Thyroid gland (tissue), 4 donors: ENCODE measurements around the gene ENGASE. TPM values are rescaled to one million over a fixed set of nuclear protein-coding genes. Genes with fewer than 3 reads are reported as not detected.

ENCODE experiments used
- DNase-seq, 2 donors: peaks; one replicate each; pipeline ENCODE4 v3.0.0-alpha.2; 2019
- H3K27ac ChIP-seq, 3 donors: fragments of 200-600 bp; sonication (generic); 1 replicate in 2 of 3; 2 replicates in 1 of 3; pipeline ENCODE4 v1.5.1; 2016 to 2019; ENCODE audit warnings: mild to moderate bottlenecking in 1 of 3, moderate library complexity in 1 of 3
- H3K27me3 ChIP-seq: fragments of 200-600 bp; sonication (generic); one replicate; pipeline ENCODE4 v1.5.1; 2019
- H3K36me3 ChIP-seq, 2 donors: fragments of 200-600 bp; sonication (generic); one replicate each; pipeline ENCODE4 v1.5.1; 2016 to 2019
- H3K4me1 ChIP-seq, 2 donors: fragments of 200-600 bp; sonication (generic); one replicate each; pipeline ENCODE4 v1.5.1; 2017 to 2019
- H3K4me3 ChIP-seq, 3 donors: fragments of 200-600 bp; sonication (generic); replicated peaks in 1 of 3; 1 replicate in 2 of 3; 2 replicates in 1 of 3; pipeline ENCODE4 v1.5.1; 2016; ENCODE audit warnings: mild to moderate bottlenecking in 1 of 3
- H3K9me3 ChIP-seq: fragments of 200-600 bp; sonication (generic); one replicate; pipeline ENCODE4 v1.5.1; 2017
- POLR2A ChIP-seq, 2 donors: fragments of 450-650 bp; IDR thresholded peaks; one replicate each; pipeline ENCODE4 v1.6.1; 2017; ENCODE audit warnings: antibody characterized with exemption in 2 of 2, mild to moderate bottlenecking in 2 of 2, moderate library complexity in 1 of 2
- WGBS, 2 donors: methylation state at CpG; one replicate each; pipeline ENCODE4 v1.1.5; 2017; 5-methylcytosine and 5-hydroxymethylcytosine counted together
- intact Hi-C: fragments of 100-400 bp; cut with DNase I; formaldehyde crosslinking; loops from one replicate; pipeline ENCODE4 v1.15.1; 2023
- total RNA-seq, 4 donors: library from RNA; depleted of rRNA; stranded (reverse); fragments of >200 nt; gene quantifications; one replicate each; pipeline ENCODE4 v1.2.3, GENCODE V29; 2016
- TF ChIP-seq, protein P1 (sequence below), 6 experiments: fragments of 200-600 bp in 3 of 6; fragments of 450-650 bp in 3 of 6; sonication (generic) in 3 of 6; IDR thresholded peaks; one replicate each; pipeline ENCODE4 v1.5.1; 2016 to 2019; ENCODE audit warnings: antibody characterized with exemption in 6 of 6, mild to moderate bottlenecking in 2 of 6, inconsistent platforms in 1 of 6, moderate library complexity in 1 of 6

Gene ENGASE
- total RNA-seq, 4 donors from 2014 or later = 23.9 to 37.1 (median 31.2) TPM

DNA sequence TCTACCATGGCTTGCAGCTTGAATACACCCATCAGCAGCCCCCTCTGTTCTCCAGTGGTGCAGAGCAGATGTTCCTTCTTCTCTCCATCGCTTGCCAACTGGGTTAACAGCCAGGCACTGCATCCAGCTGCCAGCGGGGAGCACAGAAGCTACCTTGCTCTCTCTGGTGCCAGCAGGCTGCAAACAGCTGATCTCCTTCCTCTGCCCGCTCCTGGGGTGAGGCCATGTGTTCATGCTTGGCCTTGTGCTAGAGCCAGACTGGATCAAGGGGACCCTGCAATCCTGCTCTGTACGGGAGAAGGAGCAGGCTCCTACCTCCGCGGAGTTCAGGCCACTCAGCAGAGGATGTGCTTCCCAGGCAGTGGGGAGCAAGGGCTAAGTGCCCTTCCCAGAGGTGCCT lies 24.1 kb upstream of the ENGASE start:
- Histone ChIP-seq H3K9me3 (no peaks in the 10 kb centered on the region), H3K4me1 (peaks cover 0 to 15% of the 10 kb centered on the region in 2 donors), H3K4me3 (no peak overlapping the region), H3K36me3 (no peaks in the 10 kb centered on the region), H3K27me3 (no peaks in the 10 kb centered on the region), H3K27ac (no peak overlapping the region)
- no peak for DNase-seq
- 89% methylated on average over 1 to 6 of the region's 6 CpGs for WGBS, 2 donors
- TF ChIP-seq, protein P1, sequence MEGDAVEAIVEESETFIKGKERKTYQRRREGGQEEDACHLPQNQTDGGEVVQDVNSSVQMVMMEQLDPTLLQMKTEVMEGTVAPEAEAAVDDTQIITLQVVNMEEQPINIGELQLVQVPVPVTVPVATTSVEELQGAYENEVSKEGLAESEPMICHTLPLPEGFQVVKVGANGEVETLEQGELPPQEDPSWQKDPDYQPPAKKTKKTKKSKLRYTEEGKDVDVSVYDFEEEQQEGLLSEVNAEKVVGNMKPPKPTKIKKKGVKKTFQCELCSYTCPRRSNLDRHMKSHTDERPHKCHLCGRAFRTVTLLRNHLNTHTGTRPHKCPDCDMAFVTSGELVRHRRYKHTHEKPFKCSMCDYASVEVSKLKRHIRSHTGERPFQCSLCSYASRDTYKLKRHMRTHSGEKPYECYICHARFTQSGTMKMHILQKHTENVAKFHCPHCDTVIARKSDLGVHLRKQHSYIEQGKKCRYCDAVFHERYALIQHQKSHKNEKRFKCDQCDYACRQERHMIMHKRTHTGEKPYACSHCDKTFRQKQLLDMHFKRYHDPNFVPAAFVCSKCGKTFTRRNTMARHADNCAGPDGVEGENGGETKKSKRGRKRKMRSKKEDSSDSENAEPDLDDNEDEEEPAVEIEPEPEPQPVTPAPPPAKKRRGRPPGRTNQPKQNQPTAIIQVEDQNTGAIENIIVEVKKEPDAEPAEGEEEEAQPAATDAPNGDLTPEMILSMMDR (IDR thresholded peaks at IDR 0.05) = no peak
- TF ChIP-seq POLR2A (IDR thresholded peaks at IDR 0.05) = no peak
- intact Hi-C loops = no loop called here

DNA sequence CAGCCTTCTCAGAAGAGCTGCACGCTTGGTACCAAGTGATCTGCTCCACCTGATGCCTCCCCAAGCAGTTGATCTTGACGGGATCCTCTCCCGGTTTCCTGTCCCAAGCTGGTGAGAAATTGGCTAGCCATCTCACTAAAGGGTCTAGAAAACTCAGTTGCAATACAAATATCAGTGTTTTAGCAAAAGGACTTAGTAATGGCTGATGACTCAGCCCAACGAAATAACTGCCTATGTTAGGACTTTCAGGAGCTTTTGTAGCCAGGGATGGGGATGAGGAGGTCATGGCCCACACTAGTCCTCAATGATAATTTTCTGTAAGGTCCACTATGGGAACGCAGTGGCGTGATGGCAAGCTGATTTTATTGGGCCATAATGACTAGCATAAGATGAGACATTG lies 23.3 kb upstream of the ENGASE start:
- WGBS, 2 donors = 87 to 92% methylated on average over 6 of the region's 6 CpGs
- TF ChIP-seq, protein P1 (IDR thresholded peaks at IDR 0.05) = no peak
- TF ChIP-seq POLR2A (IDR thresholded peaks at IDR 0.05) = no peak
- Histone ChIP-seq H3K4me1 (peaks cover 0 to 13% of the 10 kb centered on the region in 2 donors), H3K4me3 (no peak overlapping the region), H3K27ac (no peak overlapping the region), H3K9me3 (no peaks in the 10 kb centered on the region), H3K27me3 (no peaks in the 10 kb centered on the region), H3K36me3 (no peaks in the 10 kb centered on the region)
- DNase-seq = no peak
- intact Hi-C loops = no loop called here

DNA sequence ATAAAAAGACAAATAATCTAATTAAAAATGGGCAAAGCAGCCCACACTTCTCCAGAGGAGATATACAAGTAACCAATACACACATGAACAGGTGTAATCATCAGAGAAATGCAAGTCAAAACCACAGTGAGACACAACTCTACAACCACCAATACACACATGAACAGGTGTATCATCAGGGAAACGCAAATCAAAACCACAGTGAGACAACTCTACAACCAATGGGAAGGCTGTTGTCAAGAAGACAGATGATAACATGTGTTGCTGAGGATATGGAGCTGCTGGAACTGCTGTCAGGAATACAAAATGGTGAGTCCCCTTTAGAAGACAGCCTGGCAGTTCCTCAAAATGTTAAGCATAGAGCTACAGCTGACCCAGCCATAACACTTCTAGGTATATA lies 22.5 kb upstream of the ENGASE start:
- Histone ChIP-seq H3K9me3 (no peaks in the 10 kb centered on the region), H3K4me3 (no peak overlapping the region), H3K36me3 (no peaks in the 10 kb centered on the region), H3K27ac (no peak overlapping the region), H3K27me3 (no peaks in the 10 kb centered on the region), H3K4me1 (peaks cover 0 to 9% of the 10 kb centered on the region in 2 donors)
- WGBS, 2 donors = 85 to 94% methylated on average over 1 of the region's 1 CpG
- intact Hi-C loops = no loop called here
- TF ChIP-seq, protein P1 (IDR thresholded peaks at IDR 0.05) = no peak
- no peak for TF ChIP-seq POLR2A (IDR thresholded peaks at IDR 0.05)
- DNase-seq = no peak

DNA sequence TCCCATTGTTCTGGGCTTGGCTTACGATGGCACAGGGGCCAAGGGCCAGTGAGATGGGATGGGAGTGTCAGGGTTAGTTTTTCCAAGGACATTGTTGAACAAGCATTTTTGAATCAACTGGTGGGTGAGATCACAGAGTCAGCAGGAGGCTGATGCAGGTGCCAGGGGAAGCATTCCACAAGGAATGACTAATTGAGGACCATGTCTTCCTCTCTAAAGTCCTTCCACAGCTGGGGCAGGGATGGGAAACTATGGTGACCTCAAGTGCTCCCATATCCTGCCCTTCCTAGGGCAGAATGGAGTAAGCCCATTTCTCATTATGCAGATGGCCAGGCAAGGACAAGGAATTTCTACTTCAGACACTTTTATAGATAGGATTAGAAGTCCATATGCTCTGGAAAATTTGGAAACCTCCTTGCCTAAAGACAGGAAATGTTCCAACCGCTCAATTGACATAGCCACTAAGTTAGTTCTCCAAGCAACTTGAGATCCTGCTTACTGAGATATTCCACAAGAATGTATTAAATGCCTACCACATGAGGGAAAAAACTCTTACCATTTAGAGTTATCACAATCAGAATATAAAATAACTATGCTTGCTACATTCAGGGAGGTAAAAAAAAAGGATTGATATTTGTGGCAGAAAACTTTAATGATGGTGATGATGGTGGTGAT lies 21.2 kb upstream of the ENGASE start:
- peaks cover 0 to 4% of the 10 kb centered on the region in 2 donors for H3K4me1 ChIP-seq
- no peaks in the 10 kb centered on the region for H3K9me3 ChIP-seq
- no peaks in the 10 kb centered on the region for H3K36me3 ChIP-seq
- TF ChIP-seq, protein P1 (IDR thresholded peaks at IDR 0.05) = no peak
- no peak for TF ChIP-seq POLR2A (IDR thresholded peaks at IDR 0.05)
- no peak overlapping the region for H3K4me3 ChIP-seq
- no peak overlapping the region for H3K27ac ChIP-seq
- no peak for DNase-seq
- no peaks in the 10 kb centered on the region for H3K27me3 ChIP-seq
- intact Hi-C loops = no loop called here
- WGBS, 2 donors = 65 to 79% methylated on average over 2 of the region's 2 CpGs

DNA sequence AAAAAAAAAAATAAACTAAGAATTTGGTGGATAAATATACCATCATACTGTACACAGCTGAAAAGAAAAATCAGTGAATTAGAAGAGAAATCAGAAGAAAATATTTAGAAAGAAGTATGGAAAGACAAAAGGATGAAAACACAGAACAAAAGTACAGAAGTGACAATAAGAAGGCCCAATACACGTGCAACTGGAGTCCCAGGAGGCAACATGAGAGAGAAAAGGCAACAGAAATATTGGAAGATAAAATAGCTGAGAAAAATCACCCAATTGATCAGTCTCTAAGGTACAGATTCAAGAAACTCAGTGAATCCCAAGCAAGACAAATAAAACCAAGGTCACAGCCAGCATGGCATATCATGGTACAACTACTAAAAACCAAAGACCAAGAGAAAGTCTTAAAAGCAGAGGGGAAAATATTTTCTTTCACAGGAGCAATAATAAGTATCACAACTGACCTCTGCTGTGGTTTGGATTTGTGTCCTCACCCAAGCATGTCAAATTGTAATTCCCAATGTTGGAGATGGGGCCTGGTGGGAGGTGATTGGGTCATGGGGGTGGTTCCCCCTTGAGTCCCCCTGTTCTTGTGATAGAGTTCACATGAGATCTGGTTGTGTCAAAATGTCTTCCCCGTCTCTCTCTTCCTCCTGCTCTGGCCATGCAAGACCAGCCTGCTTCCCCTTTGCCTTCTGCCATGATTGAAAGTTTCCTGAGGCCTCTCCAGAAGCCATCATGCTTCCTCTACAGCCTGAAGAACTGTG lies 20.2 kb upstream of the ENGASE start:
- TF ChIP-seq, protein P1 (IDR thresholded peaks at IDR 0.05) = no peak
- TF ChIP-seq POLR2A (IDR thresholded peaks at IDR 0.05) = no peak
- Histone ChIP-seq H3K27ac (peak overlapping the region in 1 of 3 donors; percentile 40), H3K36me3 (no peaks in the 10 kb centered on the region), H3K9me3 (no peaks in the 10 kb centered on the region), H3K4me3 (no peak overlapping the region), H3K27me3 (no peaks in the 10 kb centered on the region), H3K4me1 (no peaks in the 10 kb centered on the region)
- 67 to 76% methylated on average over 2 of the region's 2 CpGs for WGBS, 2 donors
- no peak for DNase-seq
- intact Hi-C loops = no loop called here
